HG03558 (cell line): ENCODE data around the gene FLII.
"Not testable (repeated sequence)": the region's sequence is repeated elsewhere in the genome, so short reads cannot be mapped to it uniquely, and the experiment has no call there.

ENCODE experiments used
- ATAC-seq: cut with Tn5 transposase; IDR thresholded peaks from one replicate; pipeline ENCODE4 v1.9.1; 2021; ENCODE audit warnings: moderate number of reproducible peaks; ENCODE audit not compliant: unreplicated experiment; ENCODE audit errors: extremely low read depth

Gene FLII

DNA sequence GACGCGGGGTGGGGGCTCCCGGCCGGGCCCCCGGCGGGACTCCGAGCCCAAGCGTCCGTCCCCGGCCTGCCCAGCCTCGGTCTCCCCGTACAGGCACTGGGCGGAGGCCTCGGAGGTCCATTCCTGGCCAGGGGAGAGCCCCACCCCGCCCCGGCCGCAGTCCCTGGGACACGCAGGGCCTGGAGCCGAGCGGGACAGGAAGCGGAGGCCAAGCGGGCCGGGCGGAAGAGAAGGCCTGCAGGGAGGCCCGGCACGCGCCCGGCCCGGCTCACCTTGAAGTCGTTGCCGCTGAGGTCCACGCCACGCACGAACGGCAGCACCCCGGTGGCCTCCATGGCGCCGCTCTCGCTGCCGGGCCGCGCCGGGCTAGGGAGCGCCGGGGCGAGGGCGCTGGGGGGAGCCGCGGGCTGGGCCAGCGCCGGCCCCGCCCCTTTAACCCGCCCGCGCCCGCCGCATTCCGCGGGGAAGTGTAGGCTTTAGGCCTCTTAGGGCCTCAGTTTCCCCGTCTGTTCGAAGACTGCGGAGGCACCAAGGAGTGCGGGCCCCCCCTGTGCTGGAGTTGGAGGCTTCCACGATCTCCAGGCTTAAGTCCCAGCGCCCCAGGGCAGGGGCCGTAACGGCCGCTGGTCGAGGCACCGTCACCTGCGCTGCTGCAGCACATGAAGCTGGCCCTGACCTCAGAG is at the start of gene FLII:
TSS of gene FLII (minus strand) at position 383 of the 683 bp plus-strand sequence. CDS start at position 335, 48 bp downstream.
- no peak for ATAC-seq

DNA sequence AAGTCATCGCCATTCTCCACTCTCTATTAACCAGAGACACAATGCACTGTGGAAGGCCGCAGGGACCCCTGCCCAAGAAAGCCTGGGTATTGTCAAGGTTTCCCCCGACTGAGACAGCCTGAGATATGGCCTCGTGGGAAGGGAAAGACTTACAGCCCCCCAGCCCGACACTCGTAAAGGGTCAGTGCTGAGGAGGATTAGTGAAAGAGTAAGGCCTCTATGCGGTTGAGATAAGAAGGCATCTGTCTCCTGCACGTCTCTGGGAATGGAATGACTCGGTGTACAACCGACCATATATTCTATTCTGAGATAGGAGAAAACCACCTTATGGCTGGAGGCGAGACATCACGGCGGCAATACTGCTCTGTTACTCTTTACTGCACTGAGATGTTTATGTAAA is 44.7 kb upstream of the FLII start:
- not testable (repeated sequence) for ATAC-seq

DNA sequence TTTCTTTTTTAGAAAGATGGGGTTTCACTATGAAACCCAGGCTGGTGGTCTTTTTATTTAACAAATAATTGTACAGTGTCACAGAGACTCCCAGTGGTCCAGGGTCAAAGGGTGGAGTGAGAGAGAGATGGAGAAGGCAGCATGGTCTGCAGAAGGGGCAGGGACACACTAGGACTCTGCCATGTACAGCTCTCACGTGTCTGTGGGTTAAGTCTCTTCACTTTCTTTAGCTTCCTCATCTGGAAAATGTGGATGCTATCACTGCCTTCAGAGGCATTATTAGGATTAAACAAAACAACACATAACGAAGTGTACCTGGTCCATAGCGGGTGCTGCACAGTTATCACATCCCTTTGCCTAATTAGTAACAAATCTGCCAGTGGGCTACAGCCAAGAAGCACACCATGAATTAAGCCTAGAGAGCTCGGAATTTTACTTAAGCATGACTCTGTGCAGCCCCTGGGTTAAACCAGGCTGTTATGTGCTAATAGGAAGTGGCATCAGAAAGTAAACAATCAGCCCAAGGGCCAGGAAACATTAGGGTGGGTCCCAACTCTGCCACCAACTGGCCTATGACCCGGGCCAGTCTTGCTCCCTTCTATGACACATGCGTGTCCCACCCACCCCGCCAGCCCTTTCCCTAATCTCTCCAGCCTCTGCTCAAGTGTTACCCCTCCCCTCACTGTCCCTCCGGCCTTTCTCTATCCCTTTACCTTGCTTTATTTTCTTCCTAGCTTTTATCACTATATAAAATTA is 42.4 kb upstream of the FLII start:
- ATAC-seq: no peak

- ATAC-seq: not testable (repeated sequence)
Observed at GRCh38 chr17:18298061-18298460, 39.5 kb upstream of the FLII start.

DNA sequence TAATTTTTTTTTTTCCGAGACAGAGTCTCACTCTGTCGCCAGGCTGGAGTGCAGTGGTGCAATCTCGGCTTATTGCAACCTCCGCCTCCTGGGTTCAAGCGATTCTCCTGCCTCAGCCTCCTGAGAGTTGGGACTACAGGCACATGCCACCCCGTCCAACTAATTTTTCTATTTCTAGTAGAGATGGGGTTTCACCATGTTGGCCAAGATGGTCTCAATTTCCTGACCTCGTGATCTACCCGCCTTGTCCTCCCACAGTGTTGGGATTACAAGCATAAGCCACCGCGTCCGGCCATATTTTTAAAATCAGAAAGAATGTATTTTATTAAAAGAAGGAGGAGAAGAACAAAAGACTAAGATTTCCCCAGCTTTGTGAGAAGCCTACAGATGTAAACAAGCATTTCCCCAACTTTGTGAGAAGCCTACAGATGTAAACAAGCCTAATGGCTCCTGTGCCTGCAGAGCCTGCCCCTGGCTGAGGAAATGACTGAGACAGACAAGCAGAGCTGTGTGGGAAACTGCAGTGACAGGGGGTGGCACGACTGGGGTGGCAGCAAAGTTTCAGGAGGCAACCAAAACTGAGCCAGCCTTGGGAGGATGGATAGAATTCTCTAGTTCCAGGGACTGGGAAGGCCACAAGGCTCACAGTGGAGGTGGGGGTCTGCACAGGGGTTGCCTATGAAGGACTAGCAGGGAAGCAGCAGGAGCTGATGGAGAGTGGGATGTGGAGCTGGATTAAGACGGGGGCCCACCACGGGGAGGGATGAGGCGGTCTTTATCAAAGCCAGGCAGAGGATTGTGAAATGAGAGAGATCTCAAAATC is 33.4 kb upstream of the FLII start:
- ATAC-seq: no peak

GRCh38 chr17:18285296-18285695 is 26.8 kb upstream of the FLII start:
- ATAC-seq: no peak

DNA sequence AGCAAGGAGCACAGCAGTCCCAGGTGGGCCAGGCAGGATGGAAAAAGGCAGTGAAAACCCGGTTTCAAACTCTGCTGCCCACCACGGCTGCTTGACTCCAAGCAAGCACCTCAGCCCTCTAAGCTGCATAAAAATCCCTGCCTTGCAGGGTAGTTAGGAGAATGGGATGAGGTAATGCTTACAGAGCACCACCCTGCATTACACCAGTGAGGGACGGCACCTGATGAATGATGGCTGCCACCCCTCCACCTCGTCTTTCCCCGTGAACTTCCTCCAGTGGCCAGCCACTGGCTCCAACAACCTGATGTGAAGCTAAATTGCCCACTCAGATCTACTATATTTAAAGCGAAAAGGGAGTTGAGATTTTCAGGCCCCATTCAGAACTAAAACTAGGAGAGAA is 23.2 kb upstream of the FLII start:
- no peak for ATAC-seq

- no peak for ATAC-seq
Observed at GRCh38 chr17:18280766-18281371, 22.3 kb upstream of the FLII start.

- no peak for ATAC-seq
Observed at GRCh38 chr17:18280249-18280648, 21.7 kb upstream of the FLII start.

GRCh38 chr17:18278867-18279266 is 20.3 kb upstream of the FLII start:
- ATAC-seq: no peak

DNA sequence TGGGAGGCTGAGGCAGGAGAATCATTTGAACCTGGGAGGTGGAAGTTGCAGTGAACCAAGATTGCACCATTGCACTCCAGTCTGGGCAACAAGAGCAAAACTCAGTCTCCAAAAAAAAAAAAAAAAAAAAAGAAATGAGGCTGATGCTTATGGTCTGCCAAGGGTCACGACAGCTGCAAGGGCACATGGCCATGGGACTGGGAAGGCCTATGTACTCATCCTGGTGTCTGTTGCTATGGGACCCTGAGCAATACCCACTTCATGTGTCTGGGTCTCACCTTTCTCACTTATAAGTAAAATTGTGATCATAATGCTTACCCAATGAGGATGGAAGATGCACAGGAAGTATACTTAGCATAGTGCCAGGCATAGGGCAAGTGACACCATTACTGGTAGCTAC is 18.5 kb upstream of the FLII start:
- no peak for ATAC-seq

DNA sequence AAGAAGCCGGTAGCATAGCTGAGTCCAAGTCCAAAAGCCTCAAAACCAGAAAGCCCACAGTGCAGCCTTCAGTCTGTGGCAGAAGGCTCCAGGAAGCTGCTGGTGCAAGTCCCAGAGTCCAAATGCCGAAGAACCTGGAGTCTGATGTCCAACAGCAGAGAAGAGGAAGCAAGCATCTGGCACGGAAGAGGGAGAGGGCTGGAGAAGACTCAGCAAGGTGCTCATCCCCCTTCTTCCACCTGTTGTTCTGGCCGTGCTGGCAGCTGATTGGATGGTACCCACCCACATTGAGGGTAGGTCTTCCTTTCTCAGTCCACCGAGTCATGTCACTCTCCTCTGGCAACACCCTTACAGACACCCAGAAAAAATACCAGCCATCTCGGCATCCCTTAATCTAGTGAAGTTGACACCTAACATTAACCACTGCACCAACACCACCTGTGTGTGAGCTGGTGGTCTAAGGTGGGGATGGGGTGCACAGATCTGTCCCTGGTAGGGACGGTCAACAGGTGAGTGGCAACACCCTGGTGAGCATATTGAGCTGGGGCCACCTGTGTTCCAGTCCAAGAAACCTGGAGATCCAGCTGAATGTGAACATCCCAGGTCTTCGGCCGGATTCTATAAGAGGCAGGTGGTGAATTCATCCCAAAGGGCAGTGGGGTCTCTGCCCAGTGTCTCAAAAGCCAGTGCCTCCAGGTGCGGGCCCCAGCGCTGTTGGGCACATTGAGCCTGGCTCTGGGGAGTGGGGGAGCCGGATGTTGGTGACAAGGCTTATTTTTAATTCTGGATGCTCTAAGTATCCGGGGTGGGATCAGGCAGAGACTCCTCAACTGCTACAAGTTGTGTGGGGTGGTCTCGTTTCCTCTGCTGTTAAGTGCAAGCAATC is 11.8 kb upstream of the FLII start:
- ATAC-seq: no peak

GRCh38 chr17:18267927-18268711 is 9.6 kb upstream of the FLII start:
- ATAC-seq: no peak

- no peak for ATAC-seq
Observed at GRCh38 chr17:18267366-18267765, 8.8 kb upstream of the FLII start.

- no peak for ATAC-seq
Observed at GRCh38 chr17:18263885-18264682, 5.5 kb upstream of the FLII start.

- no peak for ATAC-seq
Observed at GRCh38 chr17:18262641-18263040, 4.1 kb upstream of the FLII start.

DNA sequence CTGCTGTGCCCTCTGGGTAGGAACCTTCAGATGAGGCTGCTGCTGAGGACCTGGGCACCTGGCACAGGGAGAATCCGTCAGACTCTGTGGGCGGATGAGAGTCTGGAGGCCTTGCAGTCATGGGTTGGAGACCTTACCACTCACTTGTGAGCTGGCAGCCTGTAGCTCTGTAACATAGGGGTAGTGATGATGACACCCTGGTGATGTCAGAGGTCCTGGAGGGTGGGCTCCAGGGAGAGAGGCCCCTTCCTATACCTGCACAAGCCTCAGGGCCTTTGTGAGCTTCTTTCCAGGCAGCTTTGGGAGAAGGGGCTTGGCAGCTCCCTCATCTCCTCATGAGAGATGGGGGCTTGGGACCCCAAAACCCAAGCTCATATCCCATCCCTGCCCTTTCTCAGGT is 3.6 kb upstream of the FLII start:
- no peak for ATAC-seq

DNA sequence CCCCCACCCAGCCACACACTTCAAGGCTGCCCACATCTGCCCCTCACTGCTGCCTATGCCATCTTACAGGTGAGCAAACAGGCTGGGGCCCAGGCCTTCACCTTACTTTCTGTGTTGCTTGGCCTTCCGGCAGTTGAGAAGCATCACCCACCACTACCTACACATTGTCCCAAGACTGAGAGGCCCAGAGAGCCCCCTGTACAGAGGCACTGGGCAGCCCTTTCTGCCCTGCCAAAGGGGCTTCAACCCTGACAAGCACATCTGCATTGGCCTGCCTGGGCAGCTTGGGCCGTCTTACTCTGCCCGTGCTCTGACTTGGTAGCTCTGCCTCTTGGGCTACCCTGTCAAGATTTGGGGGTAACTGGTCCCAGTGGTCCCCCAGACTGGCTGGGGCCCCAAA is 3.1 kb upstream of the FLII start:
- no peak for ATAC-seq
